SU-DHL-6 (cell line): Measurements from ENCODE around the gene DDX3X.

Experiments used
- H2AFZ ChIP-seq: fragments of 200-600 bp; sonication (generic); 2 replicates; pipeline ENCODE4 v1.6.1; 2014; ENCODE audit warnings: low read depth, mild to moderate bottlenecking, moderate library complexity, mixed read lengths, antibody characterized with exemption, low read length; ENCODE audit not compliant: severe bottlenecking
- H3F3A ChIP-seq: fragments of 200-600 bp; shearing (Covaris generic); 2 replicates; pipeline ENCODE4 v1.6.0; 2016; ENCODE audit warnings: antibody characterized with exemption, mild to moderate bottlenecking; ENCODE audit not compliant: insufficient read depth
- H3K27ac ChIP-seq: fragments of 200-600 bp; sonication (generic); 2 replicates; pipeline ENCODE4 v1.5.1; 2016; ENCODE audit warnings: low read depth, mild to moderate bottlenecking, low read length, moderate library complexity, mixed read lengths
- H3K27me3 ChIP-seq: fragments of 200-600 bp; sonication (generic), shearing (Covaris generic); 2 replicates; pipeline ENCODE4 v1.6.0; 2014; ENCODE audit warnings: mild to moderate bottlenecking, low read length
- H3K36me3 ChIP-seq: fragments of 200-600 bp; sonication (generic); 2 replicates; pipeline ENCODE4 v1.6.1; 2014; ENCODE audit warnings: mild to moderate bottlenecking, low read length, mixed read lengths
- H3K4me2 ChIP-seq: fragments of 300-600, 200-600 bp; shearing (Covaris generic), sonication (generic); 2 replicates; pipeline ENCODE4 v1.6.0; 2014; ENCODE audit warnings: low read length, low read depth, mild to moderate bottlenecking; ENCODE audit not compliant: poor library complexity, severe bottlenecking
- H3K4me3 ChIP-seq: fragments of 200-600 bp; sonication (generic); 2 replicates; pipeline ENCODE4 v1.5.1; 2014; ENCODE audit warnings: antibody characterized with exemption, low read length, mild to moderate bottlenecking, mixed read lengths; ENCODE audit not compliant: insufficient read depth, poor library complexity, severe bottlenecking
- H3K79me2 ChIP-seq: fragments of 200-600 bp; sonication (generic); 2 replicates; pipeline ENCODE4 v1.6.1; 2014; ENCODE audit warnings: mild to moderate bottlenecking, low read length, moderate library complexity; ENCODE audit not compliant: insufficient read depth
- H3K9ac ChIP-seq: fragments of 200-600 bp; sonication (generic); 2 replicates; pipeline ENCODE4 v1.7.0; 2014; ENCODE audit warnings: mild to moderate bottlenecking, low read length
- H3K9me2 ChIP-seq: fragments of 200-600 bp; sonication (generic); replicated peaks from 2 replicates; pipeline ENCODE4 v1.6.1; 2014; ENCODE audit warnings: low read length; ENCODE audit not compliant: insufficient read depth
- H3K9me3 ChIP-seq: fragments of 200-600 bp; sonication (generic); 2 replicates; pipeline ENCODE4 v1.6.1; 2014; ENCODE audit warnings: low read length, mixed read lengths; ENCODE audit not compliant: insufficient read depth
- H4K20me1 ChIP-seq: fragments of 200-600 bp; sonication (generic); 2 replicates; pipeline ENCODE4 v1.6.1; 2014; ENCODE audit warnings: low read depth, mild to moderate bottlenecking, antibody characterized with exemption, low read length, moderate library complexity, mixed read lengths
- EZH2phosphoT487 ChIP-seq: fragments of 200-600 bp; sonication (generic), shearing (Covaris generic); conservative IDR thresholded peaks from 2 replicates; pipeline ENCODE4 v1.6.1; 2018; ENCODE audit warnings: mild to moderate bottlenecking, antibody characterized with exemption, low read length, moderate library complexity, mixed read lengths
- TF ChIP-seq, protein P1 (sequence below): fragments of 200-600 bp; sonication (generic); IDR thresholded peaks from one replicate; pipeline ENCODE4 v1.5.1; 2017; ENCODE audit warnings: antibody characterized with exemption, mild to moderate bottlenecking, low read length, moderate library complexity; ENCODE audit not compliant: insufficient read depth, poor library complexity, severe bottlenecking

Gene DDX3X

DNA sequence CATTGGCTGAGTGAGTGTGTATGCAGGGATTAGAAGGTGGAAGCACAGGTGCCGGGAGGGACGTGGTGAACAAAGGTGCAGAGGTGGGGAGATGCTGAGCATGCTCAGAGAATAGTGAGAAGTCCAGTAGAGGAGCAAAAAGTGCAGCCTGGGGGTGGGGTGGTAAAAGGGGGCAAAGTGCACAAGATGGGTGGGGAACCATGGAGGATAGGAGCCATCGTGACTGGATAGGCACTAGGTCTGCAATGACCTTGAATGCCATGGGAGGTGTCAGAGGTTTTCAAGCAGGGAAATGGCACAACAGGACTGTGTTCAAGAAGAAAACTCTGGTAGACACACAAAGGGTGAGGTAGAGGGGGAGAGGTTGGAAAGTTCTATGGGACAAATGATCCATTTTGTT is 6.6 kb upstream of the DDX3X start:
- H2AFZ ChIP-seq, result no peak overlapping the region
- no peak overlapping the region for H3K4me2 ChIP-seq
- H3K9me2 ChIP-seq, result no peaks in the 10 kb centered on the region
- no peak overlapping the region for H3K9ac ChIP-seq
- no peak overlapping the region for H3K4me3 ChIP-seq
- TF ChIP-seq EZH2phosphoT487, result no peak
- TF ChIP-seq, protein P1, sequence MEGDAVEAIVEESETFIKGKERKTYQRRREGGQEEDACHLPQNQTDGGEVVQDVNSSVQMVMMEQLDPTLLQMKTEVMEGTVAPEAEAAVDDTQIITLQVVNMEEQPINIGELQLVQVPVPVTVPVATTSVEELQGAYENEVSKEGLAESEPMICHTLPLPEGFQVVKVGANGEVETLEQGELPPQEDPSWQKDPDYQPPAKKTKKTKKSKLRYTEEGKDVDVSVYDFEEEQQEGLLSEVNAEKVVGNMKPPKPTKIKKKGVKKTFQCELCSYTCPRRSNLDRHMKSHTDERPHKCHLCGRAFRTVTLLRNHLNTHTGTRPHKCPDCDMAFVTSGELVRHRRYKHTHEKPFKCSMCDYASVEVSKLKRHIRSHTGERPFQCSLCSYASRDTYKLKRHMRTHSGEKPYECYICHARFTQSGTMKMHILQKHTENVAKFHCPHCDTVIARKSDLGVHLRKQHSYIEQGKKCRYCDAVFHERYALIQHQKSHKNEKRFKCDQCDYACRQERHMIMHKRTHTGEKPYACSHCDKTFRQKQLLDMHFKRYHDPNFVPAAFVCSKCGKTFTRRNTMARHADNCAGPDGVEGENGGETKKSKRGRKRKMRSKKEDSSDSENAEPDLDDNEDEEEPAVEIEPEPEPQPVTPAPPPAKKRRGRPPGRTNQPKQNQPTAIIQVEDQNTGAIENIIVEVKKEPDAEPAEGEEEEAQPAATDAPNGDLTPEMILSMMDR, result no peak
- peaks cover 7% of the 10 kb centered on the region; the same call in 1 of the 2 replicates for H3F3A ChIP-seq
- H3K9me3 ChIP-seq, result no peaks in the 10 kb centered on the region
- H3K27ac ChIP-seq, result no peak overlapping the region
- H3K27me3 ChIP-seq, result no peaks in the 10 kb centered on the region
- no peaks in the 10 kb centered on the region for H3K79me2 ChIP-seq
- H4K20me1 ChIP-seq, result no peaks in the 10 kb centered on the region
- H3K36me3 ChIP-seq, result no peaks in the 10 kb centered on the region

DNA sequence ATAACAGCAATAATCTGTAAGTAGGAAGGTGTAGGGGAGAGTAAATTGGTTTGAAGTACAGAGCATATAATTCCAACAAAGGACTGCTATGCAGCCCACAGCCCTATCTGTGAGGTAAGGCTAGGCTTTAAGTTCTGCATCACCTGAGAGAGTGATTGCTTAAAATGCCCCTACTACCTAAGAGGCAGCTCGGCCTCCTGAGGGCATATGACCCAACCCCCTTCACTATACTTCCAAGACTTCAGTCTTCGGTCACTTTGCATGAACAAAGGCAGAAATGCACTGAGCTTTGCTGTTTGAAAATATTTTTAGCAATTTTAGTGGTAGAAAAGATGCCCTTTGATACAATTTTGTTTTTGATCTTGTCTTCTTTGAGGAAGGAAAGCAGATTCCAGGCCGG is 4.9 kb upstream of the DDX3X start:
- Histone ChIP-seq H3K36me3 (no peaks in the 10 kb centered on the region), H2AFZ (no peak overlapping the region), H3K4me3 (no peak overlapping the region), H4K20me1 (no peaks in the 10 kb centered on the region), H3K27ac (no peak overlapping the region), H3K9me3 (no peaks in the 10 kb centered on the region), H3K9ac (no peak overlapping the region), H3K4me2 (no peak overlapping the region), H3F3A (peaks cover 17% of the 10 kb centered on the region; the same call in 1 of the 2 replicates), H3K9me2 (no peaks in the 10 kb centered on the region), H3K79me2 (peaks cover 1% of the 10 kb centered on the region), H3K27me3 (no peaks in the 10 kb centered on the region)
- no peak for TF ChIP-seq EZH2phosphoT487
- TF ChIP-seq, protein P1, result no peak

GRCh38 chrX:41332005-41332404 is 2.0 kb upstream of the DDX3X start:
- peak overlapping the region; percentile 97 for H3K27ac ChIP-seq
- peaks cover 15% of the 10 kb centered on the region for H4K20me1 ChIP-seq
- no peaks in the 10 kb centered on the region for H3K36me3 ChIP-seq
- no peaks in the 10 kb centered on the region for H3K27me3 ChIP-seq
- H3K9me2 ChIP-seq, result no peaks in the 10 kb centered on the region
- H2AFZ ChIP-seq, result peak overlapping the region; percentile 66
- TF ChIP-seq EZH2phosphoT487, result no peak
- TF ChIP-seq, protein P1, result no peak
- peak overlapping the region; percentile 98 for H3K4me3 ChIP-seq
- peak overlapping the region; percentile 99 for H3K9ac ChIP-seq
- peaks cover 17% of the 10 kb centered on the region; the same call in 1 of the 2 replicates for H3F3A ChIP-seq
- H3K79me2 ChIP-seq, result peaks cover 30% of the 10 kb centered on the region
- H3K4me2 ChIP-seq, result peak overlapping the region; percentile 89
- no peaks in the 10 kb centered on the region for H3K9me3 ChIP-seq
